Measurements from ENCODE around the gene RBFOX2.

- TF ChIP-seq CTCF (IDR thresholded peaks at IDR 0.05) (no peak), POLR2AphosphoS5 (IDR thresholded peaks at IDR 0.05; ENCODE audit: low read depth, low read length) (no peak), REST (IDR thresholded peaks at IDR 0.05; ENCODE audit: insufficient read depth in 1 of 2, low read depth in 2 of 2, low read length in 1 of 2) (no peak), SIN3A (IDR thresholded peaks at IDR 0.05; ENCODE audit: borderline replicate concordance, insufficient read depth, low read depth, low read length) (no peak), TCF7L2 (IDR thresholded peaks at IDR 0.05; ENCODE audit: low read depth, low read length) (no peak)
Measured at GRCh38 chr22:36069368-36069767, 40.7 kb upstream of the RBFOX2 start.

All from Panc1 (cell line).